ENCODE results near the gene MRPL14.
"Not testable (repeated sequence)": the region's sequence is repeated elsewhere in the genome, so short reads cannot be mapped to it uniquely, and the experiment has no call there.

Gene MRPL14

GRCh38 chr6:44149369-44150012, 22.2 kb upstream of the MRPL14 start:
- no peak for DNase-seq

- no peak for DNase-seq
These were observed 21.1 kb upstream of the MRPL14 start for GRCh38 chr6:44148306-44148705.

GRCh38 chr6:44147256-44147655, 20.0 kb upstream of the MRPL14 start:
- no peak for DNase-seq

GRCh38 chr6:44146685-44147084, 19.4 kb upstream of the MRPL14 start:
- DNase-seq: no peak

- no peak for DNase-seq
These were observed 18.6 kb upstream of the MRPL14 start for GRCh38 chr6:44145839-44146238.

- DNase-seq: not testable (repeated sequence)
These were observed 17.3 kb upstream of the MRPL14 start for GRCh38 chr6:44144536-44144935.

- no peak for DNase-seq
These were observed 16.5 kb upstream of the MRPL14 start for GRCh38 chr6:44143731-44144130.

- DNase-seq: no peak
These were observed 15.6 kb upstream of the MRPL14 start for GRCh38 chr6:44142835-44143234.

GRCh38 chr6:44139351-44139743, 12.1 kb upstream of the MRPL14 start:
- DNase-seq: no peak

GRCh38 chr6:44138717-44139350, 11.6 kb upstream of the MRPL14 start:
- DNase-seq: no peak

GRCh38 chr6:44135875-44136274, 8.6 kb upstream of the MRPL14 start:
- DNase-seq: no peak

- DNase-seq: no peak
These were observed 8.0 kb upstream of the MRPL14 start for GRCh38 chr6:44135173-44135758.

- DNase-seq: no peak
These were observed 6.9 kb upstream of the MRPL14 start for GRCh38 chr6:44133981-44134711.

GRCh38 chr6:44133003-44133931, 6.0 kb upstream of the MRPL14 start:
- DNase-seq: no peak

GRCh38 chr6:44132476-44132875, 5.2 kb upstream of the MRPL14 start:
- DNase-seq: no peak

- no peak for DNase-seq
These were observed 4.6 kb upstream of the MRPL14 start for GRCh38 chr6:44131892-44132291.

- DNase-seq: no peak
These were observed 2.6 kb upstream of the MRPL14 start for GRCh38 chr6:44129841-44130322.

GRCh38 chr6:44128020-44128917, 1.0 kb upstream of the MRPL14 start:
- no peak for DNase-seq

- peak; percentile 70 for DNase-seq
These were observed 717 bp downstream of the MRPL14 start for GRCh38 chr6:44126320-44127149.

- DNase-seq: no peak
These were observed 3.7 kb downstream of the MRPL14 start for GRCh38 chr6:44123544-44123943.
